Body of pancreas (tissue), 4 donors: ENCODE data around the gene HOXB3. TPM values are rescaled to one million over a fixed set of nuclear protein-coding genes. Genes with fewer than 3 reads are reported as not detected.

Experiments
- ATAC-seq: fragments of 150-250 bp; one replicate; pipeline ENCODE4 v1.9.1; 2016
- DNase-seq, 4 donors: peaks; one replicate each; pipeline ENCODE4 v3.0.0-alpha.2; 2019
- H3K27ac ChIP-seq, 4 donors: fragments of 200-600 bp; sonication (generic); 1 replicate in 3 of 4; 2 replicates in 1 of 4; pipeline versions ENCODE4 v1.5.1 to v1.6.1; 2016 to 2019; ENCODE audit warnings: mild to moderate bottlenecking in 1 of 4, mixed read lengths in 1 of 4, moderate library complexity in 1 of 4
- H3K27me3 ChIP-seq, 2 donors: fragments of 200-600 bp; sonication (generic); one replicate each; pipeline ENCODE4 v1.6.0; 2016; ENCODE audit warnings: mild to moderate bottlenecking in 1 of 2
- H3K36me3 ChIP-seq, 2 donors: fragments of 200-600 bp; sonication (generic); replicated peaks in 1 of 2; 2 replicates each; pipeline ENCODE4 v1.5.1; 2016; ENCODE audit warnings: low read depth in 2 of 2; ENCODE audit not compliant: insufficient read depth in 1 of 2
- H3K4me1 ChIP-seq: fragments of 200-600 bp; sonication (generic); one replicate; pipeline ENCODE4 v1.6.0; 2016
- H3K4me3 ChIP-seq, 2 donors: fragments of 200-600 bp; sonication (generic); 1 replicate in 1 of 2; 2 replicates in 1 of 2; pipeline ENCODE4 v1.5.1; 2016 to 2019
- H3K9me3 ChIP-seq, 3 donors: fragments of 200-600 bp; sonication (generic); 1 replicate in 2 of 3; 2 replicates in 1 of 3; pipeline ENCODE4 v1.5.1; 2016
- CTCF ChIP-seq, 7 experiments: fragments of 450-650 bp in 4 of 7; fragments of 200-600 bp in 3 of 7; sonication (generic) in 3 of 7; IDR thresholded peaks; one replicate each; pipeline ENCODE4 v1.5.1; 2016 to 2019; ENCODE audit warnings: antibody characterized with exemption in 7 of 7
- POLR2A ChIP-seq, 3 donors: fragments of 450-650 bp; IDR thresholded peaks; one replicate each; pipeline ENCODE4 v1.6.1; 2016; ENCODE audit warnings: antibody characterized with exemption in 3 of 3, mild to moderate bottlenecking in 2 of 3
- WGBS, 2 donors: methylation state at CpG; one replicate each; pipeline ENCODE4 v1.1.5; 2017; 5-methylcytosine and 5-hydroxymethylcytosine counted together
- intact Hi-C: fragments of 100-400 bp; cut with DNase I; formaldehyde crosslinking; loops from one replicate; pipeline ENCODE4 v1.15.1; 2023
- total RNA-seq, 2 donors: library from RNA; depleted of rRNA; stranded (reverse); fragments of >200 nt; gene quantifications; one replicate each; pipeline ENCODE4 v1.1.0, GENCODE V29; 2016

The HOXB3 gene
- total RNA-seq, 2 donors from 2014 or later = 2.9 TPM; not detected in 1

- WGBS, 2 donors = 31 to 38% methylated on average over 14 to 25 of the region's 25 CpGs
- H3K27me3 ChIP-seq = peaks cover 5 to 67% of the 10 kb centered on the region in 2 donors
- no peak for TF ChIP-seq CTCF (IDR thresholded peaks at IDR 0.05)
- TF ChIP-seq POLR2A (IDR thresholded peaks at IDR 0.05) = no peak
- H3K4me3 ChIP-seq = no peak overlapping the region
- intact Hi-C loops = no loop called here
- ATAC-seq (no peak), DNase-seq (no peak)
- no peaks in the 10 kb centered on the region for H3K36me3 ChIP-seq
- peaks cover 35% of the 10 kb centered on the region for H3K4me1 ChIP-seq
- no peaks in the 10 kb centered on the region for H3K9me3 ChIP-seq
- peak overlapping the region in 1 of 4 donors; percentile 18 for H3K27ac ChIP-seq
Observed at GRCh38 chr17:48594538-48595277, 4.7 kb upstream of the HOXB3 start.

GRCh38 chr17:48593840-48594537 lies 3.9 kb upstream of the HOXB3 start:
- peaks cover 5 to 60% of the 10 kb centered on the region in 2 donors for H3K27me3 ChIP-seq
- intact Hi-C loops = no loop called here
- peak overlapping the region in 1 of 4 donors; percentile 18 for H3K27ac ChIP-seq

GRCh38 chr17:48593126-48593829 lies 3.2 kb upstream of the HOXB3 start, which contains the start of gene HOXB5:
HOXB5 (minus strand) TSS chr17:48593779; CDS start chr17:48593682, 97 bp downstream.
- DNase-seq (no peak), ATAC-seq (no peak)
- WGBS, 2 donors = 4 to 7% methylated on average over 15 to 49 of the region's 50 CpGs
- H3K27me3 ChIP-seq = peaks cover 5 to 53% of the 10 kb centered on the region in 2 donors
- peaks cover 33% of the 10 kb centered on the region for H3K4me1 ChIP-seq
- H3K36me3 ChIP-seq = no peaks in the 10 kb centered on the region
- intact Hi-C loops = no loop called here
- H3K27ac ChIP-seq = peak within 1 kb of the TSS in 3 of 4 donors; percentile 9 to 37 (median 37)
- no peak within 1 kb of the TSS for H3K4me3 ChIP-seq
- no peaks in the 10 kb centered on the region for H3K9me3 ChIP-seq
- TF ChIP-seq CTCF (IDR thresholded peaks at IDR 0.05) (no peak), POLR2A (IDR thresholded peaks at IDR 0.05) (no peak)

More at GRCh38 chr17:48593840-48594537, 3.9 kb upstream of the HOXB3 start:
- Histone ChIP-seq H3K4me3 (no peak overlapping the region), H3K4me1 (peaks cover 35% of the 10 kb centered on the region), H3K9me3 (no peaks in the 10 kb centered on the region), H3K36me3 (no peaks in the 10 kb centered on the region)
- DNase-seq (peak; percentile 59 to 78 (median 72)), ATAC-seq (peak; percentile 66)
- TF ChIP-seq CTCF (IDR thresholded peaks at IDR 0.05) = peak; percentile 64 to 87 (median 78)
- peak in 1 of 3 donors; percentile 1 for TF ChIP-seq POLR2A (IDR thresholded peaks at IDR 0.05)
- 9 to 10% methylated on average over 37 of the region's 37 CpGs for WGBS, 2 donors

- no peaks in the 10 kb centered on the region for H3K36me3 ChIP-seq
- H3K9me3 ChIP-seq = no peaks in the 10 kb centered on the region
- DNase-seq (no peak), ATAC-seq (no peak)
- H3K27ac ChIP-seq = peak overlapping the region in 2 of 4 donors; percentile 26 to 37
- H3K4me1 ChIP-seq = peaks cover 26% of the 10 kb centered on the region
- 10 to 24% methylated on average over 14 of the region's 14 CpGs for WGBS, 2 donors
- peaks cover 0 to 48% of the 10 kb centered on the region in 2 donors for H3K27me3 ChIP-seq
- H3K4me3 ChIP-seq = no peak overlapping the region
- TF ChIP-seq POLR2A (IDR thresholded peaks at IDR 0.05) (no peak), CTCF (IDR thresholded peaks at IDR 0.05) (no peak)
- intact Hi-C loops = no loop called here
Observed at GRCh38 chr17:48592577-48592976, 2.5 kb upstream of the HOXB3 start.
